SH-SY5Y (cell line): ENCODE data around the gene ZNF32.

ENCODE experiments used
- GATA2 ChIP-seq: IDR thresholded peaks from 2 replicates; pipeline ENCODE4 v1.6.1; 2011; ENCODE audit warnings: mild to moderate bottlenecking, low read depth, low read length
- GATA3 ChIP-seq: IDR thresholded peaks from 2 replicates; pipeline ENCODE4 v1.6.1; 2011; ENCODE audit warnings: low read depth, mild to moderate bottlenecking, low read length, moderate library complexity

ZNF32 gene

GRCh38 chr10:43627942-43628341, 20.7 kb downstream of the ZNF32 start:
- TF ChIP-seq GATA2 (no peak), GATA3 (no peak)

GRCh38 chr10:43623351-43623750, 25.3 kb downstream of the ZNF32 start:
- TF ChIP-seq GATA2 (no peak), GATA3 (no peak)

GRCh38 chr10:43622038-43622437, 26.6 kb downstream of the ZNF32 start:
- no peak for TF ChIP-seq GATA2
- no peak for TF ChIP-seq GATA3

GRCh38 chr10:43619368-43619767, 29.3 kb downstream of the ZNF32 start:
- TF ChIP-seq GATA2 (no peak), GATA3 (no peak)

GRCh38 chr10:43616697-43617370, 31.8 kb downstream of the ZNF32 start:
- TF ChIP-seq GATA2 (no peak), GATA3 (no peak)

- TF ChIP-seq GATA2 (no peak), GATA3 (no peak)
Measured at GRCh38 chr10:43610636-43611035, 38.0 kb downstream of the ZNF32 start.

- no peak for TF ChIP-seq GATA3
- TF ChIP-seq GATA2, result no peak
Measured at GRCh38 chr10:43607199-43607573, 41.5 kb downstream of the ZNF32 start.

GRCh38 chr10:43606323-43607198, 42.1 kb downstream of the ZNF32 start, which contains the start of gene ZNF485:
TSS of gene ZNF485 (plus strand) at chr10:43606438. CDS start at chr10:43607051, 613 bp downstream.
- TF ChIP-seq GATA3 (no peak), GATA2 (no peak)

GRCh38 chr10:43605850-43606322, 42.8 kb downstream of the ZNF32 start:
- TF ChIP-seq GATA3 (no peak), GATA2 (no peak)

GRCh38 chr10:43599333-43599732, 49.3 kb downstream of the ZNF32 start:
- TF ChIP-seq GATA2 (no peak), GATA3 (no peak)

GRCh38 chr10:43598446-43598845, 50.2 kb downstream of the ZNF32 start:
- TF ChIP-seq GATA2 (no peak), GATA3 (no peak)

- TF ChIP-seq GATA3, result no peak
- TF ChIP-seq GATA2, result no peak
Measured at GRCh38 chr10:43596546-43596945, 52.1 kb downstream of the ZNF32 start.

GRCh38 chr10:43595739-43596298, 52.9 kb downstream of the ZNF32 start:
- TF ChIP-seq GATA2 (no peak), GATA3 (no peak)

- TF ChIP-seq GATA3 (no peak), GATA2 (no peak)
Measured at GRCh38 chr10:43594944-43595589, 53.6 kb downstream of the ZNF32 start.
